Measurements from ENCODE around the gene ADAMTS2. TPM values are rescaled to one million over a fixed set of nuclear protein-coding genes. Genes with fewer than 3 reads are reported as not detected.

ADAMTS2 gene
- total RNA-seq, 1 experiment from 2014 or later, result not detected

DNA sequence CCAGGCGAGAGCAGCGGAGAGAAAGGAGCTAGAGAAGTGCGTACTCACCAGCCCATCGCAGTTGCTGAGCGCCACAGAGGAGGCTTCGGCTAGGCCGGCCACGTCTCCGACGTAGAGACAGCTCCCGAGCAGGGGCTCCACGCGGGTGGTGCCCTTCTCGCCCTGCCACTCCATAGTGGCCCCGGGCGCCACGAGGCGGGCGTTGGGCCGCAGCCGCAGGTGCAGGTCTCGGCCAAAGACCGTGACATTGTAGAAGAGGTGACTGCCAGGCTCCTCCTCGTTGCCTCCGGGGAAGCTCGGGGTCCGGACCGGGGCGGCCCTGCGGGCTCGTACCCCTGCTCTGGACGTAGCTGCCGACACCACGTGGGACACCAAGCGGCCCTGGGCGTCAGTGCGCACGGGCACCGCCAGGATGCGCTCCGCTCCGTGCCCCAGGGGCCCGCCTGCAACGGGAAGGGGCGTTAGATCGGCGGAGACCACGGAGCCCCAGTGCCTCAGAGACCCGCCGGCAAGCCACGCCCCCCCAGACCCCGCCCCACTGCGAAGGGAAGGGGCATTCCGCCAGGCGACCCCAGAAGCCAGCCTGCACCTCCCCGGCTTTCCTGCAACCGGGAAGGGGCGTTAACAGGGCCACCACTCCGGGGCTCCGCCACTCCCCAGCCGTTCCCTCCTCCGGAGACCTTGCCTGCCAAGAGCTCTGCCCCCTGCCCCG is 1.4 kb downstream of the ADAMTS2 start:
- Mint-ChIP-seq H3K4me1 (ENCODE audit: low read depth, unreplicated experiment) (no peaks in the 10 kb centered on the region), H3K4me3 (ENCODE audit: low read depth, unreplicated experiment) (no peak overlapping the region), H3K36me3 (ENCODE audit: insufficient read depth, unreplicated experiment) (no peaks in the 10 kb centered on the region), H3K9me3 (ENCODE audit: low read depth, unreplicated experiment) (peaks cover 3% of the 10 kb centered on the region), H3K27me3 (ENCODE audit: unreplicated experiment) (peaks cover 77% of the 10 kb centered on the region), H3K27ac (ENCODE audit: unreplicated experiment) (no peak overlapping the region)
- BruUV-seq (replicated peaks), result no TSS peak
- CTCF ChIA-PET, result no interaction called here
- intact Hi-C loops (cut with micrococcal nuclease; ENCODE audit: unreplicated experiment), result no loop called here
- TF ChIP-seq, protein P1, sequence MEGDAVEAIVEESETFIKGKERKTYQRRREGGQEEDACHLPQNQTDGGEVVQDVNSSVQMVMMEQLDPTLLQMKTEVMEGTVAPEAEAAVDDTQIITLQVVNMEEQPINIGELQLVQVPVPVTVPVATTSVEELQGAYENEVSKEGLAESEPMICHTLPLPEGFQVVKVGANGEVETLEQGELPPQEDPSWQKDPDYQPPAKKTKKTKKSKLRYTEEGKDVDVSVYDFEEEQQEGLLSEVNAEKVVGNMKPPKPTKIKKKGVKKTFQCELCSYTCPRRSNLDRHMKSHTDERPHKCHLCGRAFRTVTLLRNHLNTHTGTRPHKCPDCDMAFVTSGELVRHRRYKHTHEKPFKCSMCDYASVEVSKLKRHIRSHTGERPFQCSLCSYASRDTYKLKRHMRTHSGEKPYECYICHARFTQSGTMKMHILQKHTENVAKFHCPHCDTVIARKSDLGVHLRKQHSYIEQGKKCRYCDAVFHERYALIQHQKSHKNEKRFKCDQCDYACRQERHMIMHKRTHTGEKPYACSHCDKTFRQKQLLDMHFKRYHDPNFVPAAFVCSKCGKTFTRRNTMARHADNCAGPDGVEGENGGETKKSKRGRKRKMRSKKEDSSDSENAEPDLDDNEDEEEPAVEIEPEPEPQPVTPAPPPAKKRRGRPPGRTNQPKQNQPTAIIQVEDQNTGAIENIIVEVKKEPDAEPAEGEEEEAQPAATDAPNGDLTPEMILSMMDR (IDR thresholded peaks at IDR 0.05; ENCODE audit: unreplicated experiment), result no peak
- no peak for DNase-seq

DNA sequence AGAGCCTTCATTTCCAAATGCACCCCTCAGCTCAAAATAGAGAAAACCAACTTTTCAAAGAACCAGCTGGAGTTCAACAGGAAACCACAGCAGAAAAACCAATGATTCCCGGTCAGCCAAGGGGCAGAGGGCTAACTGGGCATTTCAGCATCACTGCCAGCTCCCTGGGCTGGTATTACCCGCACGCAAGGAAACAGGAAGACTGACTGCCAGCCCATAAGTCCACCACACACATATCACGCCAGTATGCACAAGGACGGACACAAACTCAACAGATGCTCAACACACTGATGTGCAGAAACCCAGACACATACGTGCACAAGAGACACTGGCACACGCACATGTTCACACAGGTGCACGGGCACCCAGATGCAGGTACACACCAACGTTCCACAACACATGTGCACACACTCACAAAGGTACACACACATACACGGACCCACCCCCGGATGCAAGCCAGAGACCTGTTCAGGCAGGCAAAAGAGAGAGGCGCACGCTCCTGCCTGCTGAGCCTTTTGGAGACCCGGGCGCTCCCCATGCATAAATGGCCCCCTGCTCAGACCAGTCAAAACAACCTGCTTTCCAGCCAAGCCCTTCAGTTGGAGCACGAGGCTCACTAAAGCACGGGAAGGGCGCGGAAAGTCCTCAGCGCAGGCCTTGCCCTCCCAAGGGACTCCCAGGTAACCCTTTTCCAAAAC is 2.1 kb downstream of the ADAMTS2 start:
- H3K36me3 Mint-ChIP-seq (ENCODE audit: insufficient read depth, unreplicated experiment), result no peaks in the 10 kb centered on the region
- H3K9me3 Mint-ChIP-seq (ENCODE audit: low read depth, unreplicated experiment), result peaks cover 3% of the 10 kb centered on the region
- no peaks in the 10 kb centered on the region for H3K4me1 Mint-ChIP-seq (ENCODE audit: low read depth, unreplicated experiment)
- TF ChIP-seq, protein P1 (IDR thresholded peaks at IDR 0.05; ENCODE audit: unreplicated experiment), result no peak
- H3K27me3 Mint-ChIP-seq (ENCODE audit: unreplicated experiment), result peaks cover 77% of the 10 kb centered on the region
- no peak for DNase-seq
- BruUV-seq (replicated peaks), result no TSS peak
- H3K27ac Mint-ChIP-seq (ENCODE audit: unreplicated experiment), result no peak overlapping the region
- CTCF ChIA-PET, result no interaction called here
- H3K4me3 Mint-ChIP-seq (ENCODE audit: low read depth, unreplicated experiment), result no peak overlapping the region
- intact Hi-C loops (cut with micrococcal nuclease; ENCODE audit: unreplicated experiment), result no loop called here

DNA sequence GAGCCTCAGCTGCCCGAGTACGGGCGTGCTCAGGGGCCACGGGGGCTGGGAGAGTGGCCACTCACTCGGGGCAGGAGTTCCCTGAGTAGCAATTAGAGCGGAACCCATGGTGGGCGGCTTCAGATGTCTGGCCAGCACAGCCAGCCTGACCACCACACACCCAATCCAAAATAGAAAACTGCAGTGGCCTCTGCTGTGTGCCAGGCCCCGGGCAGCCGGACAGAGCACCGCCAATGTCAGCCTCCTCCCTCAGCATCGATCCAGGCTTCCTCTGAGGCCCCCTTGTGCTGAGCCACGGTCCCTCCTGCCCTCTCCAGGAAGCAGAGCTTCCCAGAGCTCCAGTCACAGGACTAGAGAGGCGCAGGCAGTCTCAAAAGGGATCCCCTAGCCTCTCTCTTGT is 2.7 kb downstream of the ADAMTS2 start:
- Mint-ChIP-seq H3K4me1 (ENCODE audit: low read depth, unreplicated experiment) (no peaks in the 10 kb centered on the region), H3K36me3 (ENCODE audit: insufficient read depth, unreplicated experiment) (no peaks in the 10 kb centered on the region), H3K4me3 (ENCODE audit: low read depth, unreplicated experiment) (no peak overlapping the region), H3K27me3 (ENCODE audit: unreplicated experiment) (peaks cover 74% of the 10 kb centered on the region), H3K9me3 (ENCODE audit: low read depth, unreplicated experiment) (peaks cover 3% of the 10 kb centered on the region), H3K27ac (ENCODE audit: unreplicated experiment) (no peak overlapping the region)
- no peak for DNase-seq
- CTCF ChIA-PET, result no interaction called here
- no TSS peak for BruUV-seq (replicated peaks)
- TF ChIP-seq, protein P1 (IDR thresholded peaks at IDR 0.05; ENCODE audit: unreplicated experiment), result no peak
- intact Hi-C loops (cut with micrococcal nuclease; ENCODE audit: unreplicated experiment), result no loop called here

DNA sequence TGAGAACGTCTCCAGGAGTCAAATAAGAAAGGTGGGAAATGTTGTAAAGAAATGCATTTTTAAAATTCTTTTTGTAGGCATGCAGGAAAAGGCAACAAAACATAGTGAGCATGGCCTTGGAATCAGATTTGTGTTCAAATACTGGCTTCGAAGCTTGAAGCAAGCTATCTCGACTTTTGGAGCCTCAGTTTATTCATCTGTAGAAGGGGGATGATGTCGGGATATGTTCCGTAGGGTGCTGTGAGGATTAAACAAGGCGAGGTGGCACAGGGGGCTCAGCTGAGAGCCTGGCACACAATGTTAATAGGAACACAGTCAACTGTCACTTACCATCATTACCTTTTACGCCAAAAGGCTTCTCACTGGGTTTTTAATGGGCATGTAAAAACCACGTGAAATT is 4.8 kb downstream of the ADAMTS2 start:
- no TSS peak for BruUV-seq (replicated peaks)
- no peak for DNase-seq
- CTCF ChIA-PET, result no interaction called here

More for the DNA sequence above, 4.8 kb downstream of the ADAMTS2 start:
- no peak overlapping the region for H3K4me3 Mint-ChIP-seq (ENCODE audit: low read depth, unreplicated experiment)
- no peaks in the 10 kb centered on the region for H3K36me3 Mint-ChIP-seq (ENCODE audit: insufficient read depth, unreplicated experiment)
- peaks cover 3% of the 10 kb centered on the region for H3K9me3 Mint-ChIP-seq (ENCODE audit: low read depth, unreplicated experiment)
- H3K27me3 Mint-ChIP-seq (ENCODE audit: unreplicated experiment), result peaks cover 52% of the 10 kb centered on the region
- H3K4me1 Mint-ChIP-seq (ENCODE audit: low read depth, unreplicated experiment), result no peaks in the 10 kb centered on the region
- H3K27ac Mint-ChIP-seq (ENCODE audit: unreplicated experiment), result no peak overlapping the region
- intact Hi-C loops (cut with micrococcal nuclease; ENCODE audit: unreplicated experiment), result no loop called here
- TF ChIP-seq, protein P1 (IDR thresholded peaks at IDR 0.05; ENCODE audit: unreplicated experiment), result no peak
